Uterus (tissue), 4 donors: Measurements from ENCODE around the gene IQSEC3. TPM values are rescaled to one million over a fixed set of nuclear protein-coding genes. Genes with fewer than 3 reads are reported as not detected.

Source experiments
- DNase-seq, 2 donors: peaks; one replicate each; pipeline ENCODE4 v3.0.0-alpha.2; 2019 to 2020
- H3K27ac ChIP-seq, 2 donors: fragments of 200-600 bp; sonication (generic); 1 replicate in 1 of 2; 2 replicates in 1 of 2; pipeline ENCODE4 v1.5.1; 2016 to 2018
- H3K27me3 ChIP-seq, 2 donors: fragments of 200-600 bp; sonication (generic); one replicate each; pipeline ENCODE4 v1.5.1; 2018 to 2019; ENCODE audit warnings: control low read depth in 1 of 2
- H3K36me3 ChIP-seq, 2 donors: fragments of 200-600 bp; sonication (generic); one replicate each; pipeline ENCODE4 v1.5.1; 2019; ENCODE audit warnings: control low read depth in 1 of 2
- H3K4me1 ChIP-seq, 2 donors: fragments of 200-600 bp; sonication (generic); one replicate each; pipeline ENCODE4 v1.5.1; 2018 to 2019; ENCODE audit warnings: control low read depth in 1 of 2
- H3K4me3 ChIP-seq, 2 donors: fragments of 200-600 bp; sonication (generic); 1 replicate in 1 of 2; 2 replicates in 1 of 2; pipeline ENCODE4 v1.5.1; 2018 to 2019; ENCODE audit warnings: mild to moderate bottlenecking in 1 of 2
- H3K9me3 ChIP-seq, 2 donors: fragments of 200-600 bp; sonication (generic); one replicate each; pipeline ENCODE4 v1.5.1; 2019; ENCODE audit warnings: control low read depth in 1 of 2
- POLR2A ChIP-seq, 2 donors: fragments of 450-650 bp; IDR thresholded peaks; one replicate each; pipeline ENCODE4 v1.6.1; 2016; ENCODE audit warnings: antibody characterized with exemption in 2 of 2, mild to moderate bottlenecking in 1 of 2, moderate library complexity in 1 of 2
- intact Hi-C: fragments of 100-400 bp; cut with DNase I; formaldehyde crosslinking; loops from one replicate; pipeline ENCODE4 v1.15.1; 2023; ENCODE audit warnings: low total_unique reads
- total RNA-seq, 4 donors: library from RNA; depleted of rRNA in 3 of 4; stranded (reverse); fragments of >200 nt in 3 of 4; gene quantifications; one replicate each; pipeline versions ENCODE4 v1.1.0 to v1.2.4, GENCODE V29; 2014 to 2023
- TF ChIP-seq, protein P1 (sequence below), 4 experiments: fragments of 200-600 bp in 2 of 4; fragments of 450-650 bp in 2 of 4; sonication (generic) in 2 of 4; IDR thresholded peaks; one replicate each; pipeline ENCODE4 v1.5.1; 2016 to 2019; ENCODE audit warnings: antibody characterized with exemption in 4 of 4, mild to moderate bottlenecking in 2 of 4, moderate library complexity in 1 of 4
- donor health status: DM: yes; HTN: yes; CAD: no.

Gene IQSEC3
- total RNA-seq, 4 donors from 2014 or later = under 0.01 to 2.9 (median 1.3) TPM

DNA sequence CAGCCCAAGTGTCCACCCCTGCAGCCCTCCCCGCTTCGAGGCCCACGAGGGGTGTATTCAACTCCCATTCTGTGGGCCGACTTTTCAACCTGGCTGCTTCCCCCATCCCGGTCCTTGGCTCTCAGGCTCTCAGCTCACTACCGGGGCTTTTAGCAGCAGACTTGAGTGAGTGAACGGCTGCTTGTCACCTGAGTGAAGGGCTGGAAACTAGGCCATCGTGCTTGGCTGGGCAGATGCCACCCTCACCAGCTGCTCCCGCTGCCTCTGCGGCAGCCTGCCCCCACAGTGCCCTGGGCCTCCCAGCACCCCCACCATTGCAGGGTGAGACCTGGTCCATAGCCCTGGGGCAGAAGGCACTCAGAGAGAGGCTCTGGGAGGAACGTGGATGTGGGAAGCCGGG, 87.5 kb downstream of the IQSEC3 start:
- no peaks in the 10 kb centered on the region for H3K4me1 ChIP-seq
- intact Hi-C loops = no loop called here
- H3K9me3 ChIP-seq = no peaks in the 10 kb centered on the region
- no peak for TF ChIP-seq POLR2A (IDR thresholded peaks at IDR 0.05)
- TF ChIP-seq, protein P1, sequence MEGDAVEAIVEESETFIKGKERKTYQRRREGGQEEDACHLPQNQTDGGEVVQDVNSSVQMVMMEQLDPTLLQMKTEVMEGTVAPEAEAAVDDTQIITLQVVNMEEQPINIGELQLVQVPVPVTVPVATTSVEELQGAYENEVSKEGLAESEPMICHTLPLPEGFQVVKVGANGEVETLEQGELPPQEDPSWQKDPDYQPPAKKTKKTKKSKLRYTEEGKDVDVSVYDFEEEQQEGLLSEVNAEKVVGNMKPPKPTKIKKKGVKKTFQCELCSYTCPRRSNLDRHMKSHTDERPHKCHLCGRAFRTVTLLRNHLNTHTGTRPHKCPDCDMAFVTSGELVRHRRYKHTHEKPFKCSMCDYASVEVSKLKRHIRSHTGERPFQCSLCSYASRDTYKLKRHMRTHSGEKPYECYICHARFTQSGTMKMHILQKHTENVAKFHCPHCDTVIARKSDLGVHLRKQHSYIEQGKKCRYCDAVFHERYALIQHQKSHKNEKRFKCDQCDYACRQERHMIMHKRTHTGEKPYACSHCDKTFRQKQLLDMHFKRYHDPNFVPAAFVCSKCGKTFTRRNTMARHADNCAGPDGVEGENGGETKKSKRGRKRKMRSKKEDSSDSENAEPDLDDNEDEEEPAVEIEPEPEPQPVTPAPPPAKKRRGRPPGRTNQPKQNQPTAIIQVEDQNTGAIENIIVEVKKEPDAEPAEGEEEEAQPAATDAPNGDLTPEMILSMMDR (IDR thresholded peaks at IDR 0.05) = no peak
- H3K36me3 ChIP-seq = no peaks in the 10 kb centered on the region
- H3K27ac ChIP-seq = no peak overlapping the region
- no peak overlapping the region for H3K4me3 ChIP-seq
- no peak for DNase-seq
- H3K27me3 ChIP-seq = no peaks in the 10 kb centered on the region

DNA sequence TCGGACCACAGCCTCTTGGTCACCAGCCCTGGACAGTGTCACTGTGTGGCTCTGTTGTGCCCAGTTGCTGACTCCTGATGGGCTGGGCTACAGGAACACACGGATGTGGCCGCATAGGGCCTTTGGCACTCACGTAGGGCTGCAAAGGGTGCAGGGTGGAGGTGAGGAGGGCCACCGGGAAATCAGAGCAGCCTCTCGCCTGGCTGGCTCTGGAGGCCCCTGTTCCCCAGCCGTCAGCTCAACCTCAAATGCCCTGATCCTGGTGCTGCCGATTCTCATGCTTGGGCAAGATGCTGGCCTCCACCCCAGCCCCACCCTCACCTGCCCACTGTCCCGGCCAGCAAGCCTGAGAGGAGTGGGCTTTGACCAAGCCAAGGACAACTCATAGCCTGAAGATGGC, 88.4 kb downstream of the IQSEC3 start:
- Histone ChIP-seq H3K4me3 (no peak overlapping the region), H3K36me3 (no peaks in the 10 kb centered on the region), H3K4me1 (no peaks in the 10 kb centered on the region), H3K27ac (no peak overlapping the region), H3K9me3 (no peaks in the 10 kb centered on the region), H3K27me3 (no peaks in the 10 kb centered on the region)
- TF ChIP-seq, protein P1 (IDR thresholded peaks at IDR 0.05) = no peak
- TF ChIP-seq POLR2A (IDR thresholded peaks at IDR 0.05) = no peak
- intact Hi-C loops = no loop called here
- DNase-seq = no peak

DNA sequence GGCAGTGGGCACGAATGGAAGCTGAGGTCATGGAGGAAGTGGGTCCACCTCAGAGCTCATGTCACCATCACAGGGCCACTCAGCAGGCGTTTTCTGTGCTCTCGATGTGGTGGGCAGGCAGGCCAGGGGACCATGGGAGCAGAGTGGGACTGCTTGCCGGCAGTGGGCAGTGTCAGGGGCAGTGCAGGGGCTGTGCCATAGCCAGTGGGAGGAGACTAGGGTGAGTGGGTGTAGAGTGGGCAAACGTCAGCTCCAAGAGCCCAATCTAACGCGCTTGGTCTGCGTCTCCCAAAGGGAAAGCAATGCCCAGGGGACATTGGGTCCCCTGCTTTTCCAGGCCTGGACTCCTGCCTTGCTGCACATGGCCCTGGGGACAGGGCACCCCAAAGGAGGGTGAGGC, 89.1 kb downstream of the IQSEC3 start:
- Histone ChIP-seq H3K4me3 (no peak overlapping the region), H3K9me3 (no peaks in the 10 kb centered on the region), H3K4me1 (no peaks in the 10 kb centered on the region), H3K36me3 (no peaks in the 10 kb centered on the region), H3K27me3 (no peaks in the 10 kb centered on the region), H3K27ac (no peak overlapping the region)
- DNase-seq = no peak
- intact Hi-C loops = no loop called here
- TF ChIP-seq POLR2A (IDR thresholded peaks at IDR 0.05) = no peak
- TF ChIP-seq, protein P1 (IDR thresholded peaks at IDR 0.05) = no peak

DNA sequence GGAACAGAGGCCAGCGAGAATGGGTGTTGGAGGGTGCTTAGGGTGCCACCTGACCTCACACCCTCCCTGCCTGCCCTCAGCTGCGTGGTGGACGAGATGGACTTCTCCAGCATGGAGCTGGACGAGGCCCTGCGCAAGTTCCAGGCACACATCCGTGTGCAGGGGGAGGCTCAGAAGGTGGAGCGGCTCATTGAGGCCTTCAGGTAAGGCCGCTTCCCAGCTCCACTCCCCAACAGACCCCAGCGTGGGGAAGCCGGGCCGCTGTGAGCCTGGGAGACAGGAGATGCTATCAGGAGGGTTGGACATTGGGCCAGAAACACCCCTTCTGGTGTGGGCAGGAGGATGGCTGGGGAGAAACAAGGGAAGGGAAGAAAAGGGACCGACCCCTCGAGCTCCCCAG, 90.4 kb downstream of the IQSEC3 start:
- Histone ChIP-seq H3K4me3 (no peak overlapping the region), H3K36me3 (no peaks in the 10 kb centered on the region), H3K27ac (no peak overlapping the region), H3K4me1 (no peaks in the 10 kb centered on the region), H3K27me3 (no peaks in the 10 kb centered on the region), H3K9me3 (no peaks in the 10 kb centered on the region)
- intact Hi-C loops = no loop called here
- TF ChIP-seq POLR2A (IDR thresholded peaks at IDR 0.05) = no peak
- no peak for DNase-seq

DNA sequence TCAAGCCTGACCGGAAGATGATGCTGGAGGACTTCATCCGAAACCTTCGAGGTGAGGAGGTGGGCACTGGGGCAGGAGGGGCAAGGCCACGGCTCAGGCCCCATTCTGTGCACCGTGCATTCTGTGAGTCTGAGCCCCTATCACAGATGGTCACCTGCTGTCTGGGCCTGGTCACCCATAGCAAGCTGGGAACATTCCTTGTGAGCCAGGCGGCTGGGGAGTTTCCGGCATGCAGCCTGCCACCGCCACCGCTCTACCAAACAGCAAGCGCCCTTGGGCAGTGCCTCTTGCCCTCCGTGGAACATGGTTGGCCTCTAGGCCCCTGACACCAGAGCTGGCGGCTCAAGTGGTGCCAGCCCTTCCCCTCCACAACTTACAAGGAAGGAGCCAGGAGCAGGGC, 91.1 kb downstream of the IQSEC3 start:
- Histone ChIP-seq H3K27ac (no peak overlapping the region), H3K27me3 (no peaks in the 10 kb centered on the region), H3K4me3 (no peak overlapping the region), H3K36me3 (no peaks in the 10 kb centered on the region), H3K9me3 (no peaks in the 10 kb centered on the region), H3K4me1 (no peaks in the 10 kb centered on the region)
- no peak for DNase-seq
- TF ChIP-seq, protein P1 (IDR thresholded peaks at IDR 0.05) = no peak
- no peak for TF ChIP-seq POLR2A (IDR thresholded peaks at IDR 0.05)
- intact Hi-C loops = no loop called here

DNA sequence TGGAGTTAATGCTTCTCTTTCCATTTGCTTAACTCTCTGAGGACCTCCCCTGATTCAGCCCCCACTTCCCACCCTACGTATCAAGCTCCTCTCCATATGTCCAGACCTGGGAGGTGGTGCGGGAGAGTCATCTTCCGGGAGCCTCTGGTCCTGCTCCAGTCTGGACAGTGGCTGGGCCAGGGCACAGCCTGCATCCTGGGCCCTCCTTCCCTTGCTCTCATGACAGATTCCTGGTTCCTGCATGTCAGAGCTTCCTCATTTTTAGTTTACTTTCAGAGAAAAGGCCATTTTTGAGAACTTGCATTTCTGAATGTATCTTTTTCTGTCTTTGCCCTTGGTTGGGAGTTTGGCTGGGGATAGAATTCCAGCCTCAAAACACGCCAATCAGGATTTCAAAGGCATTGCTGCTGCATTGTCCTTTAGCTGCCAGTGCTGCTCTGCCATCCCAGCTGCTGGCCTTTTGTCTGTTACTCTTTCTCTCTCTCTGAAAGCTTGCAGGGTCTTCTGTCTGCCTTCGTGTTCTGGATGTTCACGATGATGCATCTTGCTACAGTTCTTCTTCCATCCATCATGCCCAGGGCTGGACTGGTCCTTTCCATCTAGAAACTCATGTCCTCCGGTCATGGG, 92.7 kb downstream of the IQSEC3 start:
- Histone ChIP-seq H3K4me1 (no peaks in the 10 kb centered on the region), H3K27ac (no peak overlapping the region), H3K27me3 (no peaks in the 10 kb centered on the region), H3K9me3 (no peaks in the 10 kb centered on the region), H3K36me3 (no peaks in the 10 kb centered on the region), H3K4me3 (no peak overlapping the region)
- intact Hi-C loops = no loop called here
- TF ChIP-seq, protein P1 (IDR thresholded peaks at IDR 0.05) = no peak
- no peak for TF ChIP-seq POLR2A (IDR thresholded peaks at IDR 0.05)
- DNase-seq = no peak
